ENCODE results near the gene RPRM.

DNA sequence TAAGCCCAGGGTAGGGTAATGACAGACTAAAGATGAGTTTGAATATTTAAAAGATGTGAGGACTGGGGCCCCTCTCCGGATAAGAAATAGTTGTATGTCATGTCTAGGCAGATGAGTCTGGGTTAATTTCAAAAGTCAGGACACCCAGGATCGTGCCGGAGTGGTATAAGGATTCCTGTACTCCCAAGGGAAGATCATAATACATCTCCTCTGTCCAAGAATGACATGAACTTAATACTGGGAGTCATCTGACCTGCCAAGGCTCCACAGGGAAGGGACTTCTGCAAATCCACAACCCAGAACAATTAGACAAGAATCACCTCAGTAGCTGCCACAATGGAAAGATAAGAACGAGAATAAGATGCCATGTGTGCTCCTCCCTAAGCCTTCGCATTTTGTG is 17.1 kb downstream of the RPRM start:
- TF ChIP-seq, protein P1, sequence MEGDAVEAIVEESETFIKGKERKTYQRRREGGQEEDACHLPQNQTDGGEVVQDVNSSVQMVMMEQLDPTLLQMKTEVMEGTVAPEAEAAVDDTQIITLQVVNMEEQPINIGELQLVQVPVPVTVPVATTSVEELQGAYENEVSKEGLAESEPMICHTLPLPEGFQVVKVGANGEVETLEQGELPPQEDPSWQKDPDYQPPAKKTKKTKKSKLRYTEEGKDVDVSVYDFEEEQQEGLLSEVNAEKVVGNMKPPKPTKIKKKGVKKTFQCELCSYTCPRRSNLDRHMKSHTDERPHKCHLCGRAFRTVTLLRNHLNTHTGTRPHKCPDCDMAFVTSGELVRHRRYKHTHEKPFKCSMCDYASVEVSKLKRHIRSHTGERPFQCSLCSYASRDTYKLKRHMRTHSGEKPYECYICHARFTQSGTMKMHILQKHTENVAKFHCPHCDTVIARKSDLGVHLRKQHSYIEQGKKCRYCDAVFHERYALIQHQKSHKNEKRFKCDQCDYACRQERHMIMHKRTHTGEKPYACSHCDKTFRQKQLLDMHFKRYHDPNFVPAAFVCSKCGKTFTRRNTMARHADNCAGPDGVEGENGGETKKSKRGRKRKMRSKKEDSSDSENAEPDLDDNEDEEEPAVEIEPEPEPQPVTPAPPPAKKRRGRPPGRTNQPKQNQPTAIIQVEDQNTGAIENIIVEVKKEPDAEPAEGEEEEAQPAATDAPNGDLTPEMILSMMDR (IDR thresholded peaks at IDR 0.05), result no peak
- TF ChIP-seq ZFX (IDR thresholded peaks at IDR 0.05; ENCODE audit: borderline replicate concordance), result no peak

Data from 22Rv1 (cell line).